MM.1S (cell line): Measurements from ENCODE around the gene TSPAN33.
"Not testable (repeated sequence)": the region's sequence is repeated elsewhere in the genome, so short reads cannot be mapped to it uniquely, and the experiment has no call there.

ENCODE experiments used
- DNase-seq: peaks from one replicate; pipeline ENCODE4 v3.0.0-alpha.2; 2015
- H2AFZ ChIP-seq: fragments of 300-600 bp; sonication (generic); 2 replicates; pipeline ENCODE4 v1.6.0; 2016; ENCODE audit warnings: antibody characterized with exemption, low read length
- H3F3A ChIP-seq: fragments of 300-600 bp; sonication (generic); 2 replicates; pipeline ENCODE4 v1.6.1; 2016; ENCODE audit warnings: mild to moderate bottlenecking, antibody characterized with exemption, low read length, moderate library complexity, mixed read lengths; ENCODE audit not compliant: insufficient read depth
- H3K27ac ChIP-seq: fragments of 300-600 bp; sonication (generic); 2 replicates; pipeline ENCODE4 v1.5.1; 2016; ENCODE audit warnings: mild to moderate bottlenecking, low read length
- H3K27me3 ChIP-seq: fragments of 300-600 bp; sonication (generic); replicated peaks from 2 replicates; pipeline ENCODE4 v1.6.0; 2016; ENCODE audit warnings: low read length; ENCODE audit not compliant: insufficient read depth
- H3K36me3 ChIP-seq: fragments of 300-600 bp; sonication (generic); replicated peaks from 2 replicates; pipeline ENCODE4 v1.6.1; 2016; ENCODE audit warnings: mild to moderate bottlenecking, low read length, mixed read lengths; ENCODE audit not compliant: insufficient read depth
- H3K4me1 ChIP-seq: fragments of 300-600 bp; sonication (generic); 2 replicates; pipeline ENCODE4 v1.6.1; 2016; ENCODE audit warnings: low read length, mixed read lengths
- H3K4me2 ChIP-seq: fragments of 300-600 bp; sonication (generic); 2 replicates; pipeline ENCODE4 v1.6.0; 2016; ENCODE audit warnings: low read depth, low read length
- H3K4me3 ChIP-seq: fragments of 300-600 bp; sonication (generic); 2 replicates; pipeline ENCODE4 v1.5.1; 2016; ENCODE audit warnings: low read length, mixed read lengths
- H3K79me2 ChIP-seq: fragments of 300-600 bp; sonication (generic); 2 replicates; pipeline ENCODE4 v1.6.1; 2016; ENCODE audit warnings: mixed run types, low read length, mixed read lengths
- H3K9ac ChIP-seq: fragments of 300-600 bp; sonication (generic); 2 replicates; pipeline ENCODE4 v1.6.1; 2016; ENCODE audit warnings: low read length, mixed read lengths
- H3K9me2 ChIP-seq: fragments of 300-600 bp; sonication (generic); replicated peaks from 2 replicates; pipeline ENCODE4 v1.6.1; 2016; ENCODE audit warnings: mild to moderate bottlenecking, low read length, mixed read lengths; ENCODE audit not compliant: insufficient read depth
- H3K9me3 ChIP-seq: fragments of 300-600 bp; sonication (generic); replicated peaks from 2 replicates; pipeline ENCODE4 v1.6.1; 2016; ENCODE audit warnings: mild to moderate bottlenecking, low read length, mixed read lengths; ENCODE audit not compliant: insufficient read depth
- H4K20me1 ChIP-seq: fragments of 300-600 bp; sonication (generic); 2 replicates; pipeline ENCODE4 v1.6.1; 2016; ENCODE audit warnings: mild to moderate bottlenecking, low read length, moderate library complexity, mixed read lengths; ENCODE audit not compliant: insufficient read depth
- EZH2 ChIP-seq: fragments of 300-600 bp; sonication (generic); optimal IDR thresholded peaks from 2 replicates; pipeline ENCODE3; 2017; ENCODE audit warnings: low read depth, mild to moderate bottlenecking, antibody characterized with exemption, low read length, mixed read lengths
- EZH2phosphoT487 ChIP-seq: fragments of 300-600 bp; sonication (generic); IDR thresholded peaks from 2 replicates; pipeline ENCODE4 v1.6.1; 2018; ENCODE audit warnings: antibody characterized with exemption, low read length
- TF ChIP-seq, protein P1 (sequence below): fragments of 300-600 bp; sonication (generic); IDR thresholded peaks from 2 replicates; pipeline ENCODE4 v1.5.1; 2016; ENCODE audit warnings: antibody characterized with exemption, low read length, mixed read lengths

The TSPAN33 gene

DNA sequence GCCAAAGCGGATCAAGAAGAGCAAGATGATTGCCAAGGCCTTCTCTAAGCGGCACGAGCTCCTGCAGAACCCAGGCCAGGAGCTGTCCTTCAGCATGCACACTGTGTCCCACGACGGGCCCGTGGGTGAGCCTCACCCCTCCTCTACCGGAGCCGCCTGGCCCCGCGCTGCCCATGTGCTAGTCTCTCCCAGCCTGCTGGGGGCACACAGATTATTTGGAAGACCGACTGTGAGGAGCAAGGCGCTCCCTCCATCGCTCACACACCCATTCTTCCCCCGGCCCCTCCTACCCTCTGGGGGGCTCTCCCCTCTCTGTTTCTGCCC, 66.4 kb downstream of the TSPAN33 start:
- H3K36me3 ChIP-seq, result no peaks in the 10 kb centered on the region
- no peaks in the 10 kb centered on the region for H3F3A ChIP-seq
- H3K79me2 ChIP-seq, result no peaks in the 10 kb centered on the region
- no peak for TF ChIP-seq EZH2phosphoT487
- TF ChIP-seq EZH2, result no peak
- TF ChIP-seq, protein P1, sequence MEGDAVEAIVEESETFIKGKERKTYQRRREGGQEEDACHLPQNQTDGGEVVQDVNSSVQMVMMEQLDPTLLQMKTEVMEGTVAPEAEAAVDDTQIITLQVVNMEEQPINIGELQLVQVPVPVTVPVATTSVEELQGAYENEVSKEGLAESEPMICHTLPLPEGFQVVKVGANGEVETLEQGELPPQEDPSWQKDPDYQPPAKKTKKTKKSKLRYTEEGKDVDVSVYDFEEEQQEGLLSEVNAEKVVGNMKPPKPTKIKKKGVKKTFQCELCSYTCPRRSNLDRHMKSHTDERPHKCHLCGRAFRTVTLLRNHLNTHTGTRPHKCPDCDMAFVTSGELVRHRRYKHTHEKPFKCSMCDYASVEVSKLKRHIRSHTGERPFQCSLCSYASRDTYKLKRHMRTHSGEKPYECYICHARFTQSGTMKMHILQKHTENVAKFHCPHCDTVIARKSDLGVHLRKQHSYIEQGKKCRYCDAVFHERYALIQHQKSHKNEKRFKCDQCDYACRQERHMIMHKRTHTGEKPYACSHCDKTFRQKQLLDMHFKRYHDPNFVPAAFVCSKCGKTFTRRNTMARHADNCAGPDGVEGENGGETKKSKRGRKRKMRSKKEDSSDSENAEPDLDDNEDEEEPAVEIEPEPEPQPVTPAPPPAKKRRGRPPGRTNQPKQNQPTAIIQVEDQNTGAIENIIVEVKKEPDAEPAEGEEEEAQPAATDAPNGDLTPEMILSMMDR, result no peak
- no peaks in the 10 kb centered on the region for H3K27me3 ChIP-seq
- no peak overlapping the region for H3K9ac ChIP-seq
- H2AFZ ChIP-seq, result no peak overlapping the region
- DNase-seq, result no peak
- H3K27ac ChIP-seq, result no peak overlapping the region
- no peaks in the 10 kb centered on the region for H3K9me2 ChIP-seq
- H4K20me1 ChIP-seq, result no peaks in the 10 kb centered on the region
- no peak overlapping the region for H3K4me3 ChIP-seq
- H3K9me3 ChIP-seq, result no peaks in the 10 kb centered on the region
- no peaks in the 10 kb centered on the region for H3K4me1 ChIP-seq
- H3K4me2 ChIP-seq, result no peak overlapping the region

DNA sequence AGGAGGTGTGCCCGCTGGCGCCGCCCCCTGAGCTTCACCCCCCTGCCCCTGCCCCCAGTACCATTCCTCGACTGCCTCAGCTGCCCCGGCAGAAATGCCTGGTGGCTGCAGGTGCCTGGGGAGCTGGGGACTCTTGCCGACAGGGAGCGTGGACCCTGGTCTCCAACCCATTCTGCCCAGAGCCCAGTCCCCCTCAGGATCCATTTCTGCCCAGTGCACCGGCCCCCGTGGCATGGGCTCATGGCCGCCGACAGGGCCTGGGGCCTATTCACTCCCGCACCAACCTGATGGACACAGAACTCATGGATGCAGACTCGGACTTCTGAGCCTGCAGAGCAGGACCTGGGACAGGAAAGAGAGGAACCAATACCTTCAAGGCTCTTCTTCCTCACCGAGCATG, 67.6 kb downstream of the TSPAN33 start:
- Histone ChIP-seq H3K79me2 (no peaks in the 10 kb centered on the region), H3K4me2 (no peak overlapping the region), H4K20me1 (no peaks in the 10 kb centered on the region), H2AFZ (no peak overlapping the region), H3K4me3 (no peak overlapping the region), H3K27ac (no peak overlapping the region), H3K27me3 (no peaks in the 10 kb centered on the region), H3K4me1 (no peaks in the 10 kb centered on the region), H3K9me3 (no peaks in the 10 kb centered on the region), H3K9ac (no peak overlapping the region), H3F3A (no peaks in the 10 kb centered on the region), H3K36me3 (no peaks in the 10 kb centered on the region), H3K9me2 (no peaks in the 10 kb centered on the region)
- no peak for TF ChIP-seq EZH2
- no peak for TF ChIP-seq EZH2phosphoT487
- TF ChIP-seq, protein P1, result no peak
- no peak for DNase-seq

DNA sequence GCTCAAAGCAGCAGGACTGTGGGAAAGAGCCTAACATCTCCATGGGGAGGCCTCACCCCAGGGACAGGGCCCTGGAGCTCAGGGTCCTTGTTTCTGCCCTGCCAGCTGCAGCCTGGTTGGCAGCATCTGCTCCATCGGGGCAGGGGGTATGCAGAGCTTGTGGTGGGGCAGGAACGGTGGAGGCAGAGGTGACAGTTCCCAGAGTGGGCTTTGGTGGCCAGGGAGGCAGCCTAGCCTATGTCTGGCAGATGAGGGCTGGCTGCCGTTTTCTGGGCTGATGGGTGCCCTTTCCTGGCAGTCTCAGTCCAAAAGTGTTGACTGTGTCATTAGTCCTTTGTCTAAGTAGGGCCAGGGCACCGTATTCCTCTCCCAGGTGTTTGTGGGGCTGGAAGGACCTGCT, 68.1 kb downstream of the TSPAN33 start:
- no peak for TF ChIP-seq EZH2
- TF ChIP-seq, protein P1, result no peak
- no peak for TF ChIP-seq EZH2phosphoT487
- Histone ChIP-seq H3K9ac (no peak overlapping the region), H3K27ac (no peak overlapping the region), H3K4me3 (no peak overlapping the region), H3F3A (no peaks in the 10 kb centered on the region), H3K4me1 (no peaks in the 10 kb centered on the region), H3K79me2 (no peaks in the 10 kb centered on the region), H3K9me3 (no peaks in the 10 kb centered on the region), H3K4me2 (no peak overlapping the region), H3K36me3 (no peaks in the 10 kb centered on the region), H4K20me1 (no peaks in the 10 kb centered on the region), H3K27me3 (no peaks in the 10 kb centered on the region), H2AFZ (no peak overlapping the region), H3K9me2 (no peaks in the 10 kb centered on the region)
- no peak for DNase-seq

DNA sequence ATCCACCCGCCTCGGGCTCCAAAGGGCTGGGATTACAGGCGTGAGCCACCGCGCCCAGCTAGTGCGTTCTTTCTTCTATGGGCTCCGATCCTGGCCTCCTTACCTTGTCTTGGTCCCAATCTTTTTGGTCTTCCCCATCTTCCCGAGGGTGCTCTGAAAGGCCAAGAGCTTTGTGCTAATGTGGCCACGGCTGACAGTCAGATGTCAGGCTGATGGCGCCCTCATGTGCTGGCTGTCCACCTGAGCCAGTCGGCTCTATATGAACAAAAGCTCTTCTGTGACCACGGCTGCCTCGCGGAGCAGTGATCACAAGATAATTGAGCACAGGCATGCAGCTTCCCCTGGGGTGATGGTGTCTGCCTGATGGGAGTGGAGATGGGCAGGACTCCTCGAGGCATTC, 69.3 kb downstream of the TSPAN33 start:
- H2AFZ ChIP-seq, result no peak overlapping the region
- no peaks in the 10 kb centered on the region for H3K36me3 ChIP-seq
- no peak overlapping the region for H3K27ac ChIP-seq
- H3K9ac ChIP-seq, result no peak overlapping the region
- no peak overlapping the region for H3K4me2 ChIP-seq
- peak; percentile 57 for DNase-seq
- no peaks in the 10 kb centered on the region for H3F3A ChIP-seq
- H3K4me1 ChIP-seq, result no peaks in the 10 kb centered on the region
- no peaks in the 10 kb centered on the region for H4K20me1 ChIP-seq
- no peaks in the 10 kb centered on the region for H3K9me3 ChIP-seq
- TF ChIP-seq, protein P1, result peak; percentile 43
- TF ChIP-seq EZH2phosphoT487, result no peak
- TF ChIP-seq EZH2, result no peak
- H3K4me3 ChIP-seq, result no peak overlapping the region
- H3K9me2 ChIP-seq, result no peaks in the 10 kb centered on the region
- no peaks in the 10 kb centered on the region for H3K79me2 ChIP-seq
- H3K27me3 ChIP-seq, result 0 out of 2 replicates have a peak, but pooled peaks cover 3% of the 10 kb centered on the region

DNA sequence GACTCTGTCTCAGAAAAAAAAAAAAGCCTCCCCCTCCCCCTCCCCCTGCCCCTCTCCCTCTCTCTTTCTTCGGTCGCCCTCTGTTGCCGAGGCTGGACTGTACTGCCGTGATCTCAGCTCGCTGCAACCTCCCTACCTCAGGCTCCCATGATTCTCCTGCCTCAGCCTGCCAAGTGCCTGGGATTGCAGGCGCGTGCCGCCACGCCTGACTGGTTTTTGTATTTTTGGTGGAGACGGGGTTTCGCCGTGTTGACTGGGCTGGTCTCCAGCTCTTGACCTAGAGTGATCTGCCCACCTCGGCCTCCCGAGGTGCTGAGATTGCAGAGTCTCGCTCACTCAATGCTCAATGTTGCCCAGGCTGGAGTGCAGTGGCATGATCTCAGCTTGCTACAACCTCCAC, 71.2 kb downstream of the TSPAN33 start:
- H3K4me1 ChIP-seq, H3K36me3 ChIP-seq, H2AFZ ChIP-seq, H3K4me2 ChIP-seq, H3K79me2 ChIP-seq, DNase-seq, H3K9me3 ChIP-seq, H3K27ac ChIP-seq, H3K9ac ChIP-seq, H3K27me3 ChIP-seq, H3K9me2 ChIP-seq, H4K20me1 ChIP-seq, H3F3A ChIP-seq, H3K4me3 ChIP-seq: not testable (repeated sequence)
